T-helper 17 cell (primary cell): ENCODE measurements around the gene PRDX5. TPM values are rescaled to one million over a fixed set of nuclear protein-coding genes. Genes with fewer than 3 reads are reported as not detected.

Experiments used
- ATAC-seq: fragments of 150-1000 bp; cut with Tn5 transposase; 2 replicates; pipeline ENCODE4 v1.10.0; 2021; ENCODE audit warnings: mild to moderate bottlenecking, moderate library complexity
- DNase-seq, 3 donors: peaks; one replicate each; pipeline versions ENCODE4 v3.0.0 to v3.0.0-alpha.2; 2020 to 2021
- H3K9me3 ChIP-seq: one replicate; pipeline ENCODE4 v1.7.0; 2013; ENCODE audit warnings: low read length, mild to moderate bottlenecking; ENCODE audit not compliant: control insufficient read depth, poor library complexity, severe bottlenecking
- H3K27ac Mint-ChIP-seq: one replicate; pipeline ENCODE4 v1.8.0; 2022; ENCODE audit warnings: mild to moderate bottlenecking, moderate library complexity, mixed read lengths
- H3K27me3 Mint-ChIP-seq: one replicate; pipeline ENCODE4 v1.8.0; 2022; ENCODE audit warnings: mixed read lengths
- H3K36me3 Mint-ChIP-seq: one replicate; pipeline ENCODE4 v1.8.0; 2022; ENCODE audit warnings: low read depth, mixed read lengths
- H3K4me1 Mint-ChIP-seq: one replicate; pipeline ENCODE4 v1.8.0; 2022; ENCODE audit warnings: mild to moderate bottlenecking, mixed read lengths
- H3K4me3 Mint-ChIP-seq: one replicate; pipeline ENCODE4 v1.8.0; 2022; ENCODE audit warnings: mild to moderate bottlenecking, moderate library complexity, mixed read lengths
- total RNA-seq, 4 donors: library from RNA in 2 of 4; stranded (reverse) in 2 of 4; gene quantifications; one replicate each; pipeline ENCODE4 v1.2.3 and lab custom pipeline; 2022 to 2026

PRDX5 gene
- total RNA-seq, 2 donors from 2014 or later = 46.4 to 49.7 TPM

GRCh38 chr11:64347193-64347867 is 29.4 kb downstream of the PRDX5 start:
- no peaks in the 10 kb centered on the region for H3K9me3 ChIP-seq
- ATAC-seq (no peak), DNase-seq (no peak)
- Mint-ChIP-seq H3K36me3 (peaks cover 3% of the 10 kb centered on the region), H3K4me1 (peaks cover 16% of the 10 kb centered on the region), H3K27me3 (no peaks in the 10 kb centered on the region), H3K4me3 (no peak overlapping the region), H3K27ac (peak overlapping the region; percentile 19)

- H3K36me3 Mint-ChIP-seq = peaks cover 3% of the 10 kb centered on the region
- no peaks in the 10 kb centered on the region for H3K27me3 Mint-ChIP-seq
- peaks cover 11% of the 10 kb centered on the region for H3K4me1 Mint-ChIP-seq
- H3K4me3 Mint-ChIP-seq = no peak overlapping the region
- DNase-seq (no peak), ATAC-seq (no peak)
- H3K27ac Mint-ChIP-seq = no peak overlapping the region
- no peaks in the 10 kb centered on the region for H3K9me3 ChIP-seq
Observed at GRCh38 chr11:64348383-64349024, 30.6 kb downstream of the PRDX5 start.

DNA sequence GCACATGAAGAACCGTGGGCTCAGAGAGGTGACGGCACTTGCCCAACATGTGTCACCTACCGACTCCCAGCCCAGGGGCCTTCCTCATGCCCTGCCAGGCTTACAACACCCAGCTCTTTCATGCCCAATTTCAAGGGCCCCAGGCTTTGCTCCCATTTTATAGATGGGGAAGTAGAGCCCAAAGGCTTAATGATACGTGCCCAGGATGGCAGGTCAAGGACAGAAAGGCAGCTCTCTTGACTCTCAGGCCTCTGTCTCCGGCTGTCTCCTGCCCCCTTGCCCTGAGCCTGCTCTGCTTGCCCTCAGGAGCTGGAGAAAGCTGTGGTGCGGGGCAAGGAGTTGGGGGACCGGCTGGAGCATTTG is 31.1 kb downstream of the PRDX5 start:
- peaks cover 11% of the 10 kb centered on the region for H3K4me1 Mint-ChIP-seq
- no peak for DNase-seq
- no peaks in the 10 kb centered on the region for H3K9me3 ChIP-seq
- H3K27me3 Mint-ChIP-seq = no peaks in the 10 kb centered on the region
- H3K4me3 Mint-ChIP-seq = no peak overlapping the region
- peaks cover 3% of the 10 kb centered on the region for H3K36me3 Mint-ChIP-seq
- no peak for ATAC-seq
- no peak overlapping the region for H3K27ac Mint-ChIP-seq

DNA sequence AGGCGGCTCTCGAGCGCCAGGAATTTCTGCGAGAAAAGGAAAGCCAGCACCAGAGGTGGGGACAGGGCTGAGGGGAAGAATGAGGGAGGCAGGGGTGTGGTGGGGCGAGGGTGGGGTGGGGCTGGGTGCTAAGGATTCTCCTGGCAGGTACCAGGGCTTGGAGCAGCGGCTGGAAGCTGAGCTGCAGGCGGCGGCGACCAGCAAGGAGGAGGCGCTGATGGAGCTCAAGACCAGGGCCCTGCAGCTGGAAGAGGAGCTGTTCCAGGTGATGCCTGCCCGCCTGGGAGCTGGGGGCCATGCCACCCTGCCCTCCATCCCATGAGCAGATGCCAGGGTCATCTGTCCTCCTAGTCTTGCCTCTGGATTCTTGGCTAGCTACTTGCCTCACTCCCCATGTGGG is 31.5 kb downstream of the PRDX5 start:
- Mint-ChIP-seq H3K27ac (no peak overlapping the region), H3K4me3 (no peak overlapping the region), H3K36me3 (peaks cover 3% of the 10 kb centered on the region), H3K27me3 (no peaks in the 10 kb centered on the region), H3K4me1 (peaks cover 11% of the 10 kb centered on the region)
- DNase-seq (no peak), ATAC-seq (no peak)
- H3K9me3 ChIP-seq = no peaks in the 10 kb centered on the region

DNA sequence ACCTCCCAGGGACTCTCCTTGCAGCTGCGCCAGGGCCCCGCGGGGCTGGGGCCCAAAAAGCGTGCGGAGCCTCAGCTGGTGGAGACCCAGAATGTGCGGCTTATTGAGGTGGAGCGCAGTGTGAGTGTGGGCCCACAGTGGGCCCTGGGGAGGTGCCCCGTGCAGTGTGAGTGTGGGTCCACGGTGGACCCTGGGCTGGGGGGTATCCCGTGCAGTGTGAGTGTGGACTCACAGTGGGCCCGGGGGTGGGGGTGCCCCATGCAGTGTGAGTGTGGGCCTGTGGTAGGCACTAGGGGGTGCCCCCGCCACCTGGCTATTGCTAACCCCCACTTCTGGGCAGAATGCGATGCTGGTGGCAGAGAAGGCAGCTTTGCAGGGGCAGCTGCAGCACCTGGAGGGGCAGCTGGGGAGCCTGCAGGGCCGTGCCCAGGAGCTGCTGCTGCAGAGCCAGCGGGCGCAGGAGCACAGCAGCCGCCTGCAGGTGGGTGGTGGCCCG is 33.3 kb downstream of the PRDX5 start:
- DNase-seq (no peak), ATAC-seq (peak; percentile 14)
- no peaks in the 10 kb centered on the region for H3K36me3 Mint-ChIP-seq
- no peak overlapping the region for H3K4me3 Mint-ChIP-seq
- H3K27ac Mint-ChIP-seq = no peak overlapping the region
- peaks cover 6% of the 10 kb centered on the region for H3K4me1 Mint-ChIP-seq
- no peaks in the 10 kb centered on the region for H3K9me3 ChIP-seq
- no peaks in the 10 kb centered on the region for H3K27me3 Mint-ChIP-seq

DNA sequence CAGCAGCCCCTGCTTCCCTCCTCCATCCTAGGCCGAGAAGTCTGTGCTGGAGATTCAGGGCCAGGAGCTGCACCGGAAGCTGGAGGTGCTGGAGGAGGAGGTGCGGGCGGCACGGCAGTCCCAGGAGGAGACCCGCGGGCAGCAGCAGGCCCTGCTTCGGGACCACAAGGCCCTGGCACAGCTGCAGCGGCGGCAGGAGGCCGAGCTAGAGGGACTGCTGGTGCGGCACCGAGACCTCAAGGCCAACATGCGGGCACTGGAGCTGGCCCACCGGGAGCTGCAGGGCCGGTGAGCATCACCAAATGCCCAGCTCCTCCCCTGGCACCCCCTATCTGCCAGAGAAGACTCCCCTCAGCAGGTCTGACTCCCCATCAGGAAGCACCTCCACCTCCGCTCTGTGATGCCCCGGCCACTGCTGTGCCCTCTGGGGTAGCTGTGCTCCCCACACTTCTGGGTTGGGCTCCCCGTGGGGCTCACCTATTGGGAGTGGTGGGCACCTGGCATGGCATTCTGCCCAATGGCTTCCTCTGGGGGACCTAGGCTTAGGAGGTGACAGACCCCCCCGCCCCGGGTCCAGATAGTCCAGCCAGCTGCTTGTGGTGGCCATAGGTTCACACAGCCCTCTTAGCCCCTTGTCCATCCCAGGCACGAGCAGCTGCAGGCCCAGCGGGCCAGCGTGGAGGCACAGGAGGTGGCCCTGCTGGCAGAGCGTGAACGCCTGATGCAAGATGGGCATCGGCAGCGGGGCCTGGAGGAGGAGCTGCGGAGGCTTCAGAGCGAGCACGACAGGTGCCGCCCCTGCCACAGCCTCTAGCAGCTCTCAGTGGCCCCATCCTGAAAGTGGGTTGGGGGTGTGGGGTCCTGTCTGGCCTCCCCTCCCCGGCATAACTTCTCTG is 34.4 kb downstream of the PRDX5 start:
- H3K9me3 ChIP-seq = no peaks in the 10 kb centered on the region
- H3K27ac Mint-ChIP-seq = no peak overlapping the region
- H3K27me3 Mint-ChIP-seq = no peaks in the 10 kb centered on the region
- peaks cover 9% of the 10 kb centered on the region for H3K4me1 Mint-ChIP-seq
- peaks cover 3% of the 10 kb centered on the region for H3K36me3 Mint-ChIP-seq
- no peak for DNase-seq
- ATAC-seq = no peak
- H3K4me3 Mint-ChIP-seq = no peak overlapping the region

DNA sequence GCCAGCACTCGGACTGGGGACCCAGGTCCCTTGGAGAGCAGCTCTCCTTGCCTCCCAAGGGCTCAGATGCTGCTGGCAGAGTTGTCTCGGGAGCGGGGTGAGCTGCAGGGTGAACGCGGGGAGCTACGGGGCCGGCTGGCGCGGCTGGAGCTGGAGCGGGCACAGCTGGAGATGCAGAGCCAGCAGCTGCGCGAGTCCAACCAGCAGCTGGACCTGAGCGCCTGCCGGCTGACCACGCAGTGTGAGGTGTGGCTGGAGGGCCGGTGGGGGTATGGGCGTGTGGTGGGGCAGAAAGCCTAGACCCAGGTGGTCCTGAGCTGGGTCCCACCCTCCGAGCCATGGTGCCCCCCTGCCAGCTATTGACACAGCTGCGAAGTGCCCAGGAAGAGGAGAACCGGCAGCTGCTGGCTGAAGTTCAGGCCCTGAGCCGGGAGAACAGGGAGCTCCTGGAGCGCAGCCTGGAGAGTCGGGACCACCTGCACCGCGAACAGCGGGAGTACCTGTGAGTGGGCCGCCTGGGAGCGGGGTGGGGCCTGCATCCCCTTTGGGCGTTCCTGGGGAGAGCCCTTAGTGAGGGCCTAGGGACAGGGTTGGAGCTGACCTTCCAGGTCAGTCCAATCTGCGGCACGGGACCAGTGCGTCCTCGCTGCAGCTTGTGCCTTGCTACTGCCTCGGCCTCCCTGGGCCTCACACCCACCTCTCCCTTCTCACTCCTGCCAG is 35.2 kb downstream of the PRDX5 start:
- no peak for ATAC-seq
- Mint-ChIP-seq H3K27ac (no peak overlapping the region), H3K4me3 (no peak overlapping the region), H3K4me1 (peaks cover 14% of the 10 kb centered on the region), H3K36me3 (peaks cover 3% of the 10 kb centered on the region), H3K27me3 (no peaks in the 10 kb centered on the region)
- no peaks in the 10 kb centered on the region for H3K9me3 ChIP-seq
- no peak for DNase-seq

DNA sequence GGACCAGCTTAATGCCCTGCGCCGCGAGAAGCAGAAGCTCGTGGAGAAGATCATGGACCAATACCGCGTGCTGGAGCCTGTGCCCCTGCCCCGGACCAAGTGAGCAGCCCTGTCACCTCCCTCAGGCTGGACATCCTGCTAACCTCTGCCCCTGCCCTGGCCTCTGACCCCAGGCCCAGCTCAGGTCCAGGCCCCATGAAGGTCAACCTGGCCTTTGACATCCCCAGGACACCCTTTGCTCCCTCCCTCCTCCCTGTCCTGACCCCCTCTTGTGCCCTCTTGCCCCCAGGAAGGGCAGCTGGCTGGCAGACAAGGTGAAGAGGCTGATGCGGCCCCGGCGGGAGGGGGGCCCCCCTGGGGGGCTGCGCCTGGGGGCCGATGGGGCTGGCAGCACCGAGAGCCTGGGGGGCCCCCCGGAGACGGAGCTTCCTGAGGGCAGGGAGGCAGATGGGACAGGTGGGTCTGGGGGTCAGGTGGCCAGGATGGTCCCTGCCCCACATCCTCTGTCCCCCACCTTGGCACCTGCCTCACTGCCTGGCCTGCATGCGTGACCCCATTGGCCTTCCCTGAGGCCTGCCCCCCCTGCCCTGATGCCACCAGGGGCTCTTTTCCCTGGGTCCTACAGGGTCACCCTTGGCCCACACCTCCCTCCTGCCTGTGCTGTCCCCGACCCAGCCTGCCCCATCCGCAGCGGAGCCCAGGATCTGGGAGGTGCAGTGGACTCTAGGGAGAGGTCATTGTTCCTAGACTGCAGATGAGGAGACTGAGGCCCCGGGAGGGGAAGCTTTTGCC is 36.0 kb downstream of the PRDX5 start:
- no peaks in the 10 kb centered on the region for H3K27me3 Mint-ChIP-seq
- no peaks in the 10 kb centered on the region for H3K9me3 ChIP-seq
- peaks cover 3% of the 10 kb centered on the region for H3K36me3 Mint-ChIP-seq
- no peak for DNase-seq
- peaks cover 14% of the 10 kb centered on the region for H3K4me1 Mint-ChIP-seq
- no peak for ATAC-seq
- no peak overlapping the region for H3K27ac Mint-ChIP-seq
- H3K4me3 Mint-ChIP-seq = no peak overlapping the region

GRCh38 chr11:64355078-64355940 is 37.4 kb downstream of the PRDX5 start:
- Mint-ChIP-seq H3K4me3 (no peak overlapping the region), H3K27ac (no peak overlapping the region)

GRCh38 chr11:64356498-64357411 is 38.8 kb downstream of the PRDX5 start:
- no peak for DNase-seq
- no peaks in the 10 kb centered on the region for H3K9me3 ChIP-seq
- ATAC-seq = peak; percentile 14
- Mint-ChIP-seq H3K27me3 (no peaks in the 10 kb centered on the region), H3K36me3 (peaks cover 3% of the 10 kb centered on the region), H3K27ac (peak overlapping the region; percentile 71), H3K4me1 (peaks cover 20% of the 10 kb centered on the region), H3K4me3 (peak overlapping the region; percentile 25)

More at GRCh38 chr11:64355078-64355940, 37.4 kb downstream of the PRDX5 start:
- peaks cover 23% of the 10 kb centered on the region for H3K4me1 Mint-ChIP-seq
- no peaks in the 10 kb centered on the region for H3K27me3 Mint-ChIP-seq
- no peak for DNase-seq
- peaks cover 3% of the 10 kb centered on the region for H3K36me3 Mint-ChIP-seq
- no peaks in the 10 kb centered on the region for H3K9me3 ChIP-seq
- ATAC-seq = peak; percentile 14

- Mint-ChIP-seq H3K27ac (peak overlapping the region; percentile 54), H3K36me3 (peaks cover 3% of the 10 kb centered on the region), H3K4me1 (peaks cover 20% of the 10 kb centered on the region), H3K27me3 (no peaks in the 10 kb centered on the region), H3K4me3 (peak overlapping the region; percentile 85)
- ATAC-seq (no peak), DNase-seq (no peak)
- H3K9me3 ChIP-seq = no peaks in the 10 kb centered on the region
Observed at GRCh38 chr11:64357446-64357845, 39.5 kb downstream of the PRDX5 start.
